Adipocyte (in vitro differentiated cells): ENCODE measurements around the gene C1orf35.
A peak's percentile ranks its signal among the peaks of the same experiment; 100 is the strongest.

Experiments used
- DNase-seq: peaks from one replicate; pipeline ENCODE4 v3.0.0-alpha.2; 2015; ENCODE audit warnings: low read depth
- H3K27me3 ChIP-seq: replicated peaks from 2 replicates; pipeline ENCODE4 v1.7.0; 2013; ENCODE audit warnings: mild to moderate bottlenecking, low read length, moderate library complexity; ENCODE audit not compliant: control insufficient read depth, insufficient read depth
- H3K36me3 ChIP-seq: 2 replicates; pipeline ENCODE4 v1.7.0; 2013; ENCODE audit warnings: low read length, mild to moderate bottlenecking, moderate library complexity; ENCODE audit not compliant: control insufficient read depth, insufficient read depth, severe bottlenecking
- H3K4me1 ChIP-seq: 2 replicates; pipeline ENCODE4 v1.7.0; 2013; ENCODE audit warnings: mild to moderate bottlenecking, low read length, moderate library complexity; ENCODE audit not compliant: control insufficient read depth, insufficient read depth
- H3K4me3 ChIP-seq: 2 replicates; pipeline ENCODE4 v1.7.0; 2013; ENCODE audit warnings: mild to moderate bottlenecking, low read length, moderate library complexity
- H3K9ac ChIP-seq: 2 replicates; pipeline ENCODE4 v1.7.0; 2013; ENCODE audit warnings: mild to moderate bottlenecking, low read length, moderate library complexity
- H3K9me3 ChIP-seq: 2 replicates; pipeline ENCODE4 v1.7.0; 2013; ENCODE audit warnings: mild to moderate bottlenecking, low read length, moderate library complexity; ENCODE audit not compliant: control insufficient read depth

The C1orf35 gene

GRCh38 chr1:228081578-228082213 lies 21.4 kb downstream of the C1orf35 start:
- Histone ChIP-seq H3K36me3 (no peaks in the 10 kb centered on the region), H3K27me3 (no peaks in the 10 kb centered on the region), H3K9ac (peak overlapping the region; percentile 97), H3K4me3 (peak overlapping the region; percentile 89), H3K9me3 (no peaks in the 10 kb centered on the region), H3K4me1 (peaks cover 29% of the 10 kb centered on the region)
- DNase-seq = peak; percentile 50

GRCh38 chr1:228081144-228081543 lies 22.0 kb downstream of the C1orf35 start:
- Histone ChIP-seq H3K4me3 (peak overlapping the region; percentile 89), H3K9ac (peak overlapping the region; percentile 97)
- no peak for DNase-seq

GRCh38 chr1:228079601-228080263 lies 23.4 kb downstream of the C1orf35 start:
- Histone ChIP-seq H3K36me3 (no peaks in the 10 kb centered on the region), H3K9ac (no peak overlapping the region), H3K9me3 (no peaks in the 10 kb centered on the region), H3K4me3 (no peak overlapping the region), H3K4me1 (peaks cover 10% of the 10 kb centered on the region), H3K27me3 (no peaks in the 10 kb centered on the region)
- DNase-seq = no peak

More at GRCh38 chr1:228081144-228081543, 22.0 kb downstream of the C1orf35 start:
- Histone ChIP-seq H3K27me3 (no peaks in the 10 kb centered on the region), H3K36me3 (no peaks in the 10 kb centered on the region), H3K4me1 (peaks cover 24% of the 10 kb centered on the region), H3K9me3 (no peaks in the 10 kb centered on the region)

- H3K27me3 ChIP-seq = no peaks in the 10 kb centered on the region
- H3K9me3 ChIP-seq = no peaks in the 10 kb centered on the region
- DNase-seq = no peak
- H3K4me1 ChIP-seq = peaks cover 7% of the 10 kb centered on the region
- no peak overlapping the region for H3K9ac ChIP-seq
- no peak overlapping the region for H3K4me3 ChIP-seq
- H3K36me3 ChIP-seq = no peaks in the 10 kb centered on the region
Observed at GRCh38 chr1:228079013-228079412, 24.1 kb downstream of the C1orf35 start.

GRCh38 chr1:228077565-228078330 lies 25.4 kb downstream of the C1orf35 start:
- H3K9me3 ChIP-seq = no peaks in the 10 kb centered on the region
- peaks cover 7% of the 10 kb centered on the region for H3K4me1 ChIP-seq
- no peak overlapping the region for H3K9ac ChIP-seq
- no peaks in the 10 kb centered on the region for H3K27me3 ChIP-seq
- H3K4me3 ChIP-seq = no peak overlapping the region
- H3K36me3 ChIP-seq = no peaks in the 10 kb centered on the region
- DNase-seq = no peak

- DNase-seq = no peak
- Histone ChIP-seq H3K9me3 (no peaks in the 10 kb centered on the region), H3K9ac (no peak overlapping the region), H3K36me3 (no peaks in the 10 kb centered on the region), H3K27me3 (no peaks in the 10 kb centered on the region), H3K4me3 (no peak overlapping the region), H3K4me1 (peaks cover 7% of the 10 kb centered on the region)
Observed at GRCh38 chr1:228076796-228077430, 26.2 kb downstream of the C1orf35 start.

- Histone ChIP-seq H3K27me3 (peaks cover 3% of the 10 kb centered on the region), H3K9me3 (no peaks in the 10 kb centered on the region), H3K4me1 (no peaks in the 10 kb centered on the region), H3K4me3 (no peak overlapping the region), H3K9ac (no peak overlapping the region), H3K36me3 (no peaks in the 10 kb centered on the region)
- no peak for DNase-seq
Observed at GRCh38 chr1:228075801-228076271, 27.3 kb downstream of the C1orf35 start.

GRCh38 chr1:228074954-228075730 lies 28.0 kb downstream of the C1orf35 start:
- DNase-seq = no peak
- Histone ChIP-seq H3K4me1 (no peaks in the 10 kb centered on the region), H3K9me3 (no peaks in the 10 kb centered on the region), H3K9ac (no peak overlapping the region), H3K36me3 (no peaks in the 10 kb centered on the region), H3K27me3 (peaks cover 4% of the 10 kb centered on the region), H3K4me3 (no peak overlapping the region)

- Histone ChIP-seq H3K36me3 (no peaks in the 10 kb centered on the region), H3K4me3 (no peak overlapping the region), H3K27me3 (peaks cover 8% of the 10 kb centered on the region), H3K9me3 (no peaks in the 10 kb centered on the region), H3K4me1 (no peaks in the 10 kb centered on the region), H3K9ac (no peak overlapping the region)
- peak; percentile 29 for DNase-seq
Observed at GRCh38 chr1:228073857-228074545, 29.1 kb downstream of the C1orf35 start.
